B cell (primary cell): Measurements from ENCODE around the gene APCDD1. TPM values are rescaled to one million over a fixed set of nuclear protein-coding genes. Genes with fewer than 3 reads are reported as not detected.

Source experiments
- ATAC-seq: fragments of 200-7000 bp; cut with Tn5 transposase; one replicate; pipeline ENCODE4 v1.10.0; 2021; ENCODE audit warnings: low read depth, mild to moderate bottlenecking, moderate number of reproducible peaks, moderate library complexity
- CTCF ChIA-PET: fragments of 350-600 bp; sonication (Branson Sonifier 250); formaldehyde crosslinking; loops from one replicate; lab custom pipeline; 2021; ENCODE audit warnings: antibody characterized with exemption, inconsistent platforms; lab: Charles Lee
- POLR2A ChIA-PET: fragments of 350-600 bp; sonication (Branson Sonifier 250); formaldehyde crosslinking; loops from one replicate; lab custom pipeline; 2021; ENCODE audit warnings: antibody characterized with exemption; lab: Charles Lee
- DNase-seq: peaks from one replicate; pipeline ENCODE4 v3.0.0; 2013
- H2AFZ ChIP-seq: 2 replicates; pipeline ENCODE4 v1.6.1; 2012; ENCODE audit warnings: mild to moderate bottlenecking, low read depth, low read length; ENCODE audit not compliant: insufficient read depth, poor library complexity, severe bottlenecking
- H3K27ac ChIP-seq, 2 donors: 1 replicate in 1 of 2; 2 replicates in 1 of 2; pipeline ENCODE4 v1.5.1; 2012 to 2013; ENCODE audit warnings: low read length in 2 of 2, mild to moderate bottlenecking in 2 of 2, moderate library complexity in 1 of 2
- H3K27me3 ChIP-seq, 4 experiments: fragments of 200-600 bp in 1 of 4; sonication (generic) in 1 of 4; replicated peaks in 1 of 4; 1 replicate in 2 of 4; 2 replicates in 2 of 4; pipeline versions ENCODE4 v1.6.1 to v1.7.0; 2013 to 2016; ENCODE audit warnings: low read length in 3 of 4, mild to moderate bottlenecking in 2 of 4, mixed read lengths in 1 of 4, moderate library complexity in 1 of 4; ENCODE audit not compliant: insufficient read depth in 4 of 4, control insufficient read depth in 3 of 4; ENCODE audit errors: control extremely low read depth in 1 of 4
- H3K36me3 ChIP-seq, 2 experiments: replicated peaks in 1 of 2; 1 replicate in 1 of 2; 2 replicates in 1 of 2; pipeline versions ENCODE4 v1.6.1 to v1.7.1; 2013; ENCODE audit warnings: low read length in 1 of 2; ENCODE audit not compliant: insufficient read depth in 2 of 2, control insufficient read depth in 1 of 2; ENCODE audit errors: control extremely low read depth in 1 of 2, extremely low read depth in 1 of 2
- H3K4me1 ChIP-seq, 2 donors: fragments of 200-600 bp in 1 of 2; sonication (generic) in 1 of 2; 1 replicate in 1 of 2; 2 replicates in 1 of 2; pipeline versions ENCODE4 v1.5.1 to v1.6.1; 2013 to 2017; ENCODE audit warnings: low read length in 2 of 2; ENCODE audit not compliant: control insufficient read depth in 2 of 2, insufficient read depth in 2 of 2
- H3K4me2 ChIP-seq: replicated peaks from 2 replicates; pipeline ENCODE3; 2012; ENCODE audit warnings: mild to moderate bottlenecking, low read depth, low read length; ENCODE audit not compliant: poor library complexity, severe bottlenecking
- H3K4me3 ChIP-seq, 5 experiments: fragments of 200-600 bp in 1 of 5; sonication (generic) in 1 of 5; 1 replicate in 3 of 5; 2 replicates in 2 of 5; pipeline versions ENCODE4 v1.5.1 to v1.7.0; 2011 to 2016; ENCODE audit warnings: low read length in 4 of 5, mild to moderate bottlenecking in 4 of 5, low read depth in 2 of 5, control low read depth in 1 of 5, moderate library complexity in 1 of 5; ENCODE audit not compliant: insufficient read depth in 1 of 5; ENCODE audit errors: control extremely low read depth in 1 of 5, extremely low read depth in 1 of 5
- H3K79me2 ChIP-seq: fragments of 200-600 bp; sonication (generic); one replicate; pipeline ENCODE4 v1.6.0; 2016; ENCODE audit warnings: low read length; ENCODE audit not compliant: control insufficient read depth, insufficient read depth
- H3K9ac ChIP-seq: fragments of 200-600 bp; sonication (generic); 2 replicates; pipeline ENCODE4 v1.6.1; 2017; ENCODE audit warnings: mild to moderate bottlenecking, low read length, moderate library complexity
- H3K9me3 ChIP-seq, 3 donors: one replicate each; pipeline versions ENCODE4 v1.6.1 to v1.7.1; 2013; ENCODE audit warnings: low read length in 2 of 3; ENCODE audit not compliant: control insufficient read depth in 2 of 3, insufficient read depth in 1 of 3; ENCODE audit errors: control extremely low read depth in 1 of 3
- H4K20me1 ChIP-seq: 2 replicates; pipeline ENCODE4 v1.6.0; 2012; ENCODE audit warnings: mild to moderate bottlenecking, low read length; ENCODE audit not compliant: insufficient read depth, control insufficient read depth, poor library complexity, severe bottlenecking
- H3K27ac Mint-ChIP-seq: one replicate; pipeline ENCODE4 v1.8.0; 2021; ENCODE audit warnings: mixed read lengths
- H3K27me3 Mint-ChIP-seq: one replicate; pipeline ENCODE4 v1.8.0; 2021; ENCODE audit warnings: mixed read lengths
- H3K4me1 Mint-ChIP-seq: one replicate; pipeline ENCODE4 v1.8.0; 2021; ENCODE audit warnings: mixed read lengths
- H3K4me3 Mint-ChIP-seq: one replicate; pipeline ENCODE4 v1.8.0; 2021; ENCODE audit warnings: mixed read lengths
- H3K9me3 Mint-ChIP-seq: one replicate; pipeline ENCODE4 v1.8.0; 2022; ENCODE audit warnings: mixed read lengths; ENCODE audit not compliant: insufficient read depth
- CTCF ChIP-seq: fragments of 200-600 bp; IDR thresholded peaks from one replicate; pipeline ENCODE4 v1.8.0; 2022; ENCODE audit warnings: antibody characterized with exemption, mild to moderate bottlenecking
- EZH2 ChIP-seq: IDR thresholded peaks from 2 replicates; pipeline ENCODE4 v1.6.1; 2012; ENCODE audit warnings: borderline replicate concordance, low read depth, mild to moderate bottlenecking, moderate library complexity, low read length; ENCODE audit not compliant: insufficient read depth, poor library complexity, severe bottlenecking
- WGBS: methylation state at CpG from one replicate; pipeline ENCODE4 v1.1.5; 2013; ENCODE audit warnings: missing lambda C conversion rate; ENCODE audit not compliant: insufficient coverage; 5-methylcytosine and 5-hydroxymethylcytosine counted together
- intact Hi-C: fragments of 100-400 bp; cut with micrococcal nuclease; formaldehyde crosslinking; loops from one replicate; pipeline ENCODE4 v1.10.0; 2022
- polyA plus RNA-seq: library from polyadenylated mRNA; depleted of rRNA; stranded (reverse); fragments of >200 nt; gene quantifications from 2 replicates; pipeline ENCODE4 v1.2.3, GENCODE V29; 2012
- total RNA-seq, 2 donors: library from RNA; stranded (reverse); fragments of 120-200 nt in 1 of 2; gene quantifications; 1 replicate in 1 of 2; 2 replicates in 1 of 2; pipeline versions ENCODE4 v1.2.3 to v1.2.4, GENCODE V29; 2013 to 2022

APCDD1 gene
- total and polyA plus RNA-seq, 2 donors (not counting 1 experiment from before 2014, with no cell fraction given), result 1.0 to 1.1 TPM

GRCh38 chr18:10475654-10476291, 21.3 kb downstream of the APCDD1 start:
- intact Hi-C loops, result no loop called here
- DNase-seq, result peak; percentile 40
- no peaks in the 10 kb centered on the region for H3K27me3 ChIP-seq
- no peaks in the 10 kb centered on the region for H4K20me1 ChIP-seq
- peaks cover 0 to 5% (median 0%) of the 10 kb centered on the region in 3 donors for H3K9me3 ChIP-seq
- H3K4me2 ChIP-seq, result peak overlapping the region; percentile 71
- WGBS, result 32% methylated on average over 12 of the region's 15 CpGs
- H3K9ac ChIP-seq, result peak overlapping the region; percentile 22
- peak overlapping the region; percentile 67 for H3K4me3 Mint-ChIP-seq
- H3K27me3 Mint-ChIP-seq, result no peaks in the 10 kb centered on the region
- peak overlapping the region in 3 of 5 experiments; percentile 2 to 21 (median 15) for H3K4me3 ChIP-seq
- H3K36me3 ChIP-seq, result no peaks in the 10 kb centered on the region
- TF ChIP-seq CTCF (no peak), EZH2 (no peak)
- no peak overlapping the region for H3K27ac ChIP-seq
- H3K4me1 ChIP-seq, result peaks cover 53% of the 10 kb centered on the region in 2 donors
- H3K9me3 Mint-ChIP-seq, result no peaks in the 10 kb centered on the region
- ATAC-seq, result peak; percentile 17
- peak overlapping the region; percentile 43 for H2AFZ ChIP-seq
- H3K27ac Mint-ChIP-seq, result peak overlapping the region; percentile 46
- no peaks in the 10 kb centered on the region for H3K79me2 ChIP-seq
- CTCF ChIA-PET, result interaction anchor here (1.1 to 1.6 kb wide), 4 partner anchors 15 to 504 kb away, joined by 3 read pairs; no protein-coding TSS in a partner anchor
- H3K4me1 Mint-ChIP-seq, result peaks cover 45% of the 10 kb centered on the region
- POLR2A ChIA-PET, result no interaction called here

- Mint-ChIP-seq H3K27ac (no peak overlapping the region), H3K4me1 (peaks cover 51% of the 10 kb centered on the region), H3K4me3 (peak overlapping the region; percentile 67), H3K27me3 (no peaks in the 10 kb centered on the region), H3K9me3 (no peaks in the 10 kb centered on the region)
- H4K20me1 ChIP-seq, result no peaks in the 10 kb centered on the region
- H3K9ac ChIP-seq, result no peak overlapping the region
- no peak for TF ChIP-seq EZH2
- TF ChIP-seq CTCF, result no peak
- H3K9me3 ChIP-seq, result peaks cover 0 to 5% (median 0%) of the 10 kb centered on the region in 3 donors
- DNase-seq (no peak), ATAC-seq (no peak)
- H3K27ac ChIP-seq, result no peak overlapping the region
- peaks cover 56 to 58% of the 10 kb centered on the region in 2 donors for H3K4me1 ChIP-seq
- peak overlapping the region; percentile 71 for H3K4me2 ChIP-seq
- H3K27me3 ChIP-seq, result no peaks in the 10 kb centered on the region
- peak overlapping the region; percentile 43 for H2AFZ ChIP-seq
- intact Hi-C loops, result no loop called here
- no peaks in the 10 kb centered on the region for H3K79me2 ChIP-seq
- 24% methylated on average over 7 of the region's 9 CpGs for WGBS
- CTCF ChIA-PET, result interaction anchor here (1.1 to 1.6 kb wide), 4 partner anchors 15 to 504 kb away, joined by 3 read pairs; no protein-coding TSS in a partner anchor
- H3K36me3 ChIP-seq, result no peaks in the 10 kb centered on the region
- peak overlapping the region in 1 of 5 experiments; percentile 15 for H3K4me3 ChIP-seq
- POLR2A ChIA-PET, result no interaction called here
Observed at GRCh38 chr18:10476338-10476791, 21.9 kb downstream of the APCDD1 start.
